A549 treated with Hydrocortisone at 1 μM for 4 hours (cell line): ENCODE results near the gene ASCC1. TPM values are rescaled to one million over a fixed set of nuclear protein-coding genes. Genes with fewer than 3 reads are reported as not detected.

ENCODE experiments used
- total RNA-seq: library from RNA; stranded (reverse); fragments of 200-300 nt; extraction: Qiagen RNA extraction; gene quantifications from 5 replicates; pipeline ENCODE4 v1.2.3, GENCODE V29; 2022

Gene ASCC1, protein sequence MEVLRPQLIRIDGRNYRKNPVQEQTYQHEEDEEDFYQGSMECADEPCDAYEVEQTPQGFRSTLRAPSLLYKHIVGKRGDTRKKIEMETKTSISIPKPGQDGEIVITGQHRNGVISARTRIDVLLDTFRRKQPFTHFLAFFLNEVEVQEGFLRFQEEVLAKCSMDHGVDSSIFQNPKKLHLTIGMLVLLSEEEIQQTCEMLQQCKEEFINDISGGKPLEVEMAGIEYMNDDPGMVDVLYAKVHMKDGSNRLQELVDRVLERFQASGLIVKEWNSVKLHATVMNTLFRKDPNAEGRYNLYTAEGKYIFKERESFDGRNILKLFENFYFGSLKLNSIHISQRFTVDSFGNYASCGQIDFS
- total RNA-seq, result 33.9 to 50.6 TPM (median 39.1 TPM) in 5 replicates

DNA sequence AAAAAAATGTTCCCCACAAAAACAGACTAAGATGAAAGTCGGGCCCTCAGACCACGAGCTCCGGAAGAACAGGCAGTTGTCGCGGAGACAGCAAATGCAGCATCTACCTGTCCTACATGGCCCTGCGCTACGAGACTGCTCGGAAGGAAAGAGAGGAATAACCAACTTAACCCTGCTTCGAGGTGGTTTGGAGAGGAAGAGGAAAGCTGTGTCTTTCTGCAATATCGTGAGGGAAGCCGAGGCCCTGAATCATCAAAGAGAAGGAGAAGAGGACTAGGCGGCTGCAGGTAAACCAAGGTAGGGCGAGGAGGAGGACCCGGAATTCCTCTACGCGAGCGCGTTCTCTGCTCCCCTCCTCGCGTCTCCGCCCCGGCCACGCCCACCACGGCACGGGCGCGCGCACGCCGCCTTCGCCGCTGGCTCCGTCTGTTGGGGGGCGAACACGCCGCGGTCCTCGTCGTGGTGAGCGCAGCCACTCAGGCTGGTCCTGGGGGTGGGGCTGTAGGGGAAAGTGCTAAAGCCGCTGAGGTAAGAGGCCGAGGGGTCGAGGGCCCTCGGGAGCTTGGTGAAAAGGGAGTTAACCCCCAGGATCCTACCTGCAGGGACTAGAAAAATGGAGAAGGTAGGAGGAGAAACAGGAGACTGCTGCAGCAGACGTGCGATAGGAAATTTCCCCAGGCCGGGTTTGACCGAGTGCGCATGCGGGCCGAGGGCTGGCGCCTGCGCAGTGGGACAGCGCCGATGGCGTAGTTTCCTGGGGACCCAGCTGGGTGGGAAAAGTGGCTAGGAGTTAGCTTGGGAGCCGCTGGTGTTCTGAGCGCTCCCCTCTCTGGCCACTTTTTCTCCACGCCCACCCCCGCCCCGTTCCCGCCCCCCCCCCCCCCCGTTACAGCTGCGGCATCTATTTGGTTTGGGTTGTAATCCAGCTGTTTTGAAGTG, at the start of gene ASCC1, which contains the start of gene ANAPC16:
Gene ASCC1, minus strand, starts transcription at position 666 of the 939 bp plus-strand sequence. CDS start 2,978 bp downstream, outside the sequence.
Gene ANAPC16, plus strand, starts transcription at position 402 of the 939 bp plus-strand sequence. CDS start 7,903 bp downstream, outside the sequence.

DNA sequence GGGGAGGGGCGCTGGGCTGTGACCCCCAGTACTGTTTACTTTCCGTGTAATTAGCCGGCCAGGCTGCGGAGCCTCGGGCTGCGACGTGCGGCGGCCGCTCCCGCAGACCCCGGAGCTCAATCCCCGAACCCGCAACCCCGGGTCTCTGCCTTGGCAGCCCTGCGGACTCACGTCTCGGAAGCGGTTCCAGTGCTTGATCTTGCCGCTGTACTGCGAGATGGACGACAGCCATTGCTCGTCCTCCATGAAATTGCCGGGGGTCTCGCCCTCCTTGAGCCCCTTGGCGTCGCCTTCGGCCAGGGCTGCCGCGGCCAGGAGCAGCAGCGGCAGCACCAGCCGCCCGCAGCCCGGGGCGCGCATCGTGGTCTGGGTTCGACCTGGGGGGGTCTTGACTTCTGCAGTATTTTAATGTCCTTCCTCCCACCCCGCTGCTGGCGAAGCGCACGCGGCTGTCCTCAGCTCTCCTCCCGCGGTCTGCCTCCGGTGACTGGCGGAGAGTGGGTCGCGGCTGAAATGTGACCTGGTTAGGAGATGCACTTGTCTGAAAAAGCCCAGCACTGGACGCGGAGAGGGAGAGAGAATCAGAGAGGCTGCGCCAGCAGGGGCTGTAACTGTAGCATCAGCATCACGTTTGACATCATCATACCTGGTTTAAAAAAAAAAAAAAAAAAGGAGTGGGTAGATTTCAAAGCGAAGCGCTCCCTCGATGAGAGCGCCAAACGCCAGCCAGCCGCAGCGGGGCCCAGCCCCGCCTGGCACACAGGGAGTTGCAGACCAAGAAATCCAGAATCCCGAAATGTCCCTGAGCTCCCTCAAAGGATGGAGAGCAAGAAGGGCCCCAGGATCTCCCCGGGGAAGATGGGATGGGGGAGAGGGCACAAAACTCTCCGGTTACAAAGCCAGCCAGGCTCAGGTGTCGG, 127.8 kb downstream of the ASCC1 start, which contains the start of gene SPOCK2:
Gene SPOCK2, minus strand, starts transcription at position 583 of the 920 bp plus-strand sequence. Its CDS starts 223 bp downstream, at position 360.

Other genes with a start within 250 kb of the ASCC1 start
- gene SPOCK2, start 127.7 kb downstream of the ASCC1 start, total RNA-seq, result 0.29 to 0.53 TPM (median 0.37 TPM) in 5 replicates
- 60.5 to 89.7 TPM (median 86.2 TPM) in 5 replicates for gene ANAPC16, start 264 bp downstream of the ASCC1 start, total RNA-seq
- gene DDIT4, start 57.6 kb upstream of the ASCC1 start, total RNA-seq, result 325 to 408 TPM (median 405 TPM) in 5 replicates
- 30.9 to 35.8 TPM (median 32.3 TPM) in 5 replicates for gene DNAJB12, start 138.6 kb upstream of the ASCC1 start, total RNA-seq